Measurements from ENCODE around the gene LRRC27.

The LRRC27 gene

DNA sequence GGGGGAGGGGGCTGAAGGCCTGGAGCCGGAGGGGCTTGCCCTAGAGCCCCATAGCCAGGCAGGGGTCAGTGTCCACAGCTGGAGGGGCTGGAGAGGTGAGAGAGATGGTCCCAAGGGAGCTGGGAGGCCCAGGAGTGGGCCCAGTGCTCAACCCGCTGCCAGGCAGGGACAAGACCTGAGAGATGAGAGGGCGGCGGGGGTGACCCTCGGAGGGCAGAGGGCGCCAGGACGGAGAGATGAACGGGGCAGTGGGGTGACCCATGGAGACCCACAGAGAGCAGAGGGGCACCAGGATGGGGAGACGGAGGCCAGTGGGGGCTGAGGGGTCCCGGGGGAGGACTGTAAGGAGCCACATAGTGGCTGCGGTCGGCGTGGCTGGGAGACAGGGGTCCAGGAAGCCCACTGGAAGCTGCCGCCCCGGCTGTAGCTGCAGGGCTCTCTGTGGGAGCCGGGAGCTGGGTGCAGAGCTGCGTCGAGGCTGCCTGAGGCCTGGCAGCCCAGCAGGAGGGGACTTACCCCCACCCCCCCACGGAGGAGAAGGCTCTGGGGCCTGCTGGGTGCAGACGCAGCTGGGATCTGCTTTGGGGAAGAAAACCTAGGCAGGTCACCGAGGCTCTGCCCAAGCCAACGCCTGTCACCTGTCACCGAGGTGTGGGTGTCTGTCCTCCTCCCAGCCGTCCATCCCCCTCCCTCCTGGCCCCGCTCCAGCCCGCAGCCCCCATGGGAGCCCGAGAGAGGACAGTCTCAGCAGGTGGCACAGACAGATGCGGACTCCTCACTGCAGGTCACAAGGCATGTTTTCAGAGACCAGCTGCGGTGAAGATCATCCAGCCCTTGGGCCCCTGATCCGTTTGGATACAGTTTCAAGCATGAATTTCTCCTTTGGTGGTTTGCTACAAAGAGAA lies 90.1 kb downstream of the LRRC27 start:
- Mint-ChIP-seq H3K4me1 (peaks cover 7% of the 10 kb centered on the region), H3K36me3 (ENCODE audit: insufficient read depth) (peaks cover 2% of the 10 kb centered on the region), H3K27me3 (no peaks in the 10 kb centered on the region), H3K4me3 (no peak overlapping the region), H3K9me3 (no peaks in the 10 kb centered on the region), H3K27ac (ENCODE audit: low read depth) (peak overlapping the region; percentile 53)
- no peak for ATAC-seq (replicated peaks; ENCODE audit: extremely low read depth, poor library complexity, severe bottlenecking)
- no peak for DNase-seq (ENCODE audit: low spot score in 2 of 2)

DNA sequence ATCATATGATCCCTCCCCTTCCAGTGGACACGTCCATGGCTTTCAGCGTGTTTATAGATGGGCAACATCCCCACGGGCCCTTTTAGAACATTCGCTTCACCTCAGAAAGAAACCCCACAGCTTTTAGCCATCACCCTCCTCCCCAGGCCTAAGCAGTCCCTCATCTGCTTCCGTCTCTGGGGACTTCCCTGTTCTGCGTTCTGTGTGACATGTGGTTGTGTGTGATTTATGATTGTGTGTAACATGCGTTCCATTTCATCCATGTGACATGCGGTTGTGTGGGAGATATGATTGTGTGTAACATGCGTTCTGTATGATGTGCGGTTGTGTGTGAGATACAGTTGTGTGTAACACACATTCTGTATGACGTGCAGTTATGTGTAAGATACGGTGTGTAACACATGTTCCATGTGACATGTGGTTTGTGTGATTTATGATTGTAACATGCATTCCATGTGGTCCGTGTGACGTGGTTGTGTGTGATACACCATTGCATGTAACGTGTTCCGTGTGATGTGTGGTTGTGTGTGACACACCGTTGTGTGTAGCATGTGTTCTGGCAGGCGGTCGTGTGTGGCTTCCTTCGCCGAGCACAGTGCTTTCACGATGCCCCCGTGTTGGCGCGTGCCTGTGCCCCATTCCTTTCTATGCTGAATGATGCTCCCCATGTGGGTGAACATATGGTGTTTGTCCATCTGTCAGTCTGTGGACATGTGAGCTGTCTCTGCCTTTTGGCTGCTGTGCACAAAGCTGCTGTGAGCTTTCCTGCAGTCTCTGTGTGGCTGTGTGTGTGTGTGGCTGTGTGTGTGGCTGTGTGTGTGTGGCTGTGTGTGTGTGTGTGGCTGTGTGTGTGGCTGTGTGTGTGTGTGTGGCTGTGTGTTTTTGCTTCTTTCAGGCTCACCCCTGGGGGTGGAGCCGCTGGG lies 91.2 kb downstream of the LRRC27 start:
- H3K4me1 Mint-ChIP-seq = peaks cover 7% of the 10 kb centered on the region
- DNase-seq (ENCODE audit: low spot score in 2 of 2) (no peak), ATAC-seq (replicated peaks; ENCODE audit: extremely low read depth, poor library complexity, severe bottlenecking) (no peak)
- no peaks in the 10 kb centered on the region for H3K27me3 Mint-ChIP-seq
- no peaks in the 10 kb centered on the region for H3K9me3 Mint-ChIP-seq
- H3K4me3 Mint-ChIP-seq = no peak overlapping the region
- H3K27ac Mint-ChIP-seq (ENCODE audit: low read depth) = no peak overlapping the region
- peaks cover 2% of the 10 kb centered on the region for H3K36me3 Mint-ChIP-seq (ENCODE audit: insufficient read depth)

DNA sequence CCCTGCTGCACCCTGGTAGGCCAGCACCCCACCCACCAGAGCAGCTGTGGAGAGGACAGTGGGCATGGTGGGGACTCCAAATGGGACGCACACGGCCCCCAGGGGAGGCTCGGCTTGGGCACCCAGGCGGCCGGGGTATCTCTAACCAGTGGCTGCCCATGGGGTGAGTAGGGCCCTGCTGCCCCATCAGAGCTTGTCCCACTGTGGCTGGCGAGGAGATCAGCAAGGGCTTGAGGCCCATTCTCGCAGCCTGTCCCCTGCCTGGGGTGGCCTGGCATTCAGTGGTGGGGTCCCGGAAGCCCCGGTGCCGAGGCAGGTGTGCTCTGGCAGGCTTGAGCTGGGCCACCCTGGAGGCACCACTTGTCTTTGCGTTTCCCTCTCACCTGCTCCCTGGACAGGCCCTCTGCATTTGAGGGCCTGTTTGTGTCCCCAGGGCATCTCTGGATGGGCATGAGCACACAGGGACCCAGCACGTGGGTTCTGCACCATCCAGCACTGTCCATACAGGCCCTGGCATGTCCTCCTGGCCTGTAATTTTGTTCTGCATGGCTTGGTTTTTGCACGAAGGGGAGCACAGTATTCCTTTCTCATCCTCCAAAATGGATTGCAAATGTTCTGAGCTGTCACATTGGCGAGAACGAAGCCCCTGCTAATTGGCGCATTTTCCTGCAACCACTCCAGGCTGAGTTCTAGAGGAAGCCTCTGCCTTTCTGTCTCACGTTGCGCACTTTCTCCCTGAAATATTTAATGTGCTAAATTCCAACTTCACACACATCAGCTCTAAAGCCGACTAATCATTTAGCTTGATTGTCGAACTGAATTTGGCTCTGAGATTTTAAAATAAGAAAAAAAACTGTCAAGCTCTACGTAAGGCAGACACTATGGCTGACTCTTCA lies 92.2 kb downstream of the LRRC27 start:
- no peaks in the 10 kb centered on the region for H3K9me3 Mint-ChIP-seq
- H3K36me3 Mint-ChIP-seq (ENCODE audit: insufficient read depth) = peaks cover 2% of the 10 kb centered on the region
- H3K27ac Mint-ChIP-seq (ENCODE audit: low read depth) = no peak overlapping the region
- DNase-seq (ENCODE audit: low spot score in 2 of 2) (no peak), ATAC-seq (replicated peaks; ENCODE audit: extremely low read depth, poor library complexity, severe bottlenecking) (no peak)
- peaks cover 7% of the 10 kb centered on the region for H3K4me1 Mint-ChIP-seq
- H3K27me3 Mint-ChIP-seq = no peaks in the 10 kb centered on the region
- no peak overlapping the region for H3K4me3 Mint-ChIP-seq

DNA sequence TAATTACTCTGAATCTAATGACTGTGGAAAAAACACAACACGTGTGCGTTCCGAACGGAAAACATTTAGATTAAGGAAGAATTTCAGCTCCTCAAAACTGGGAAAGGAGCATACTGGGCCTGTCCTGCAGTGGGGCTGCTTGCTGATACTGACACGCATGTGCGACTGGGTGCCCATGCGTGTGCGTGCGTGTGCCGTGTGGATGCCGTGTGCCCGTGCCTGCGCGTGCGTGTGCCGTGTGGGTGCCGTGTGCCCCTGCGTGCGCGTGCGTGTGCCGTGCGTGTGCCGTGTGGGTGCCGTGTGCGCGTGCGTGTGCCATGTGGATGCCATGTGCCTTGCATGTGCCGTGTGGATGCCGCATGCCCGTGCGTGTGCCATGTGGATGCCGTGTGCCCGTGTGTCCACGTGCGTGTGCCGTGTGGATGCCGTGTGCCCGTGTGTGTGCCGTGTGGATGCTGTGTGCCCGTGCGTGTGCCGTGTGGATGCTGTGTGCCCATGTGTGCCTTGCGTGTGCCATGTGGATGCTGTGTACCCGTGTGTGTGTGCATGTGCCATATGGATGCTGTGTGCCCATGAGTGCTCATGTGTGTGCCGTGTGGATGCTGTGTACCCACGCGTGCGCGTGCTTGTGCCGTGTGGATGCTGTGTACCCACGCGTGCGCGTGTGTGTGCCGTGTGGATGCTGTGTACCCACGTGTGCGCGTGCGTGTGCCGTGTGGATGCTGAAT lies 93.2 kb downstream of the LRRC27 start:
- no peaks in the 10 kb centered on the region for H3K36me3 Mint-ChIP-seq (ENCODE audit: insufficient read depth)

DNA sequence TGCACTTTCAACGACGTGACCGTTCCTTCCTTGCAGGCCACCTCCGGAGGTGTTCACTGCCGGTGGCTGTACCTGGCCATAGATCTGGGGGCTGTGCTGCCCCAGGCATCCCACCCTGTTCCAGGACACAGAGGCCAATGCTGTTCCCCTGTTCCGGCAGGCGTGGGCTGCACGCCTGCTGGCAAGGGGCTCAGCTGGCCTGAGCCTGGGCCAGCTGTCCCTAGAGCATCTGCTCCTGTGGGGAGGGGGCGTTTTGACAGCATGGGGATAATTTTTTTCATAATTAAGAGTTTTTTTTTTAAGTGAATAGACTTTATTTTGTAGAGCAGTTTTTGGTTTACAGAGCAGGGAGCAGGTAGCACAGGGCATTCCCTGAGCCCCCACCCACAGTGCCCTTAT lies 93.8 kb downstream of the LRRC27 start:
- Mint-ChIP-seq H3K4me1 (peaks cover 7% of the 10 kb centered on the region), H3K36me3 (ENCODE audit: insufficient read depth) (no peaks in the 10 kb centered on the region)

More for the DNA sequence above, 93.2 kb downstream of the LRRC27 start:
- Mint-ChIP-seq H3K27ac (ENCODE audit: low read depth) (no peak overlapping the region), H3K4me1 (peaks cover 10% of the 10 kb centered on the region), H3K9me3 (no peaks in the 10 kb centered on the region), H3K4me3 (no peak overlapping the region), H3K27me3 (no peaks in the 10 kb centered on the region)
- ATAC-seq (replicated peaks; ENCODE audit: extremely low read depth, poor library complexity, severe bottlenecking) (no peak), DNase-seq (ENCODE audit: low spot score in 2 of 2) (no peak)

DNA sequence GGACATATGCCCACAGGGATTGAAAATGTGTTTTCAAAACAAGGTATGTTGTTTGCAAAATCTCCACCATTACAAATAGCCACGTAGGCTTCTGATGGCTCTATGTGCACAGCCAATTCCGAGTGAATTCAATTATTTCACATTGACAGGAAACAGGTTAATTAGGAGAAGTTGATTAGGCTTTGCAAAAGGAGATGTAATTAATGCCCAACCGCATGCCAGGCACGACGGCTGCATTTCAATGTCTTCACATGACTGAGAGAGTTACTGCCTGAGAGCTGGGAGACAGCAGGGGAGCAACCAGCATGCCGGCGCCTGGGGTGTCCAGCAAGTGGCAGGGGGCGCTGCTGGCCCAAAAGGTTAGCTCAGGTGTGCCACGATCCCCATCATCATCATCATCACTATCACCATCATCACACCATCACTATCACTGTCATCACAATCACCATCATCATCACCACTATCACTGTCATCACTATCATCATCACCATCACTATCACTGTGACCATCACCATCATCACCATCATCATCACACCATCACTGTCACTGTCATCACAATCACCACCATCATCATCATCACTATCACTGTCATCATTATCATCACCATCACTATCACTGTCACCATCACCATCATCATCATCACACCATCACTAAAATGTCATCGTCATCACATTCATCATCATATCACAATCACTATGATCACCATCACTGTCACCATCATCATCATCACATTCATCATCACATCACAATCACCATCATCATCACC lies 95.2 kb downstream of the LRRC27 start:
- H3K9me3 Mint-ChIP-seq = no peaks in the 10 kb centered on the region
- no peaks in the 10 kb centered on the region for H3K27me3 Mint-ChIP-seq
- DNase-seq (ENCODE audit: low spot score in 2 of 2) (no peak), ATAC-seq (replicated peaks; ENCODE audit: extremely low read depth, poor library complexity, severe bottlenecking) (no peak)
- H3K27ac Mint-ChIP-seq (ENCODE audit: low read depth) = no peak overlapping the region
- no peak overlapping the region for H3K4me3 Mint-ChIP-seq
- peaks cover 7% of the 10 kb centered on the region for H3K4me1 Mint-ChIP-seq
- no peaks in the 10 kb centered on the region for H3K36me3 Mint-ChIP-seq (ENCODE audit: insufficient read depth)

More for the DNA sequence above, 93.8 kb downstream of the LRRC27 start:
- no peak overlapping the region for H3K27ac Mint-ChIP-seq (ENCODE audit: low read depth)
- no peaks in the 10 kb centered on the region for H3K9me3 Mint-ChIP-seq
- no peak for ATAC-seq (replicated peaks; ENCODE audit: extremely low read depth, poor library complexity, severe bottlenecking)
- DNase-seq (ENCODE audit: low spot score in 2 of 2) = no peak
- no peak overlapping the region for H3K4me3 Mint-ChIP-seq
- H3K27me3 Mint-ChIP-seq = no peaks in the 10 kb centered on the region

DNA sequence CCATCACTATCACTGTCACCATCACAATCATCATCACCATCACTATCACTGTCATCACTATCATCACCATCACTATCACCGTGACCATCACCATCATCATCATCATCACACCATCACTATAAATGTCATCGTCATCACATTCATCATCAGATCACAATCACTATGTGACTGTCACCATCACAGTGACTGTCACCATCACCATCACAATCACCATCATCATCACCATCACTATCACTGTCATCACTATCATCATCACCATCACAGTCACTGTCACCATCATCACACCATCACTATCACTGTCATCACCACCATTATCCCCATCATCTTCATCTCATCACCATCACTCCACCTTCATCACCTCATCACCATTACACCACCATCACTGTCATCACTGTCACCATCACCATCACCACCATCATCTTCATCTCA lies 96.0 kb downstream of the LRRC27 start:
- ATAC-seq (replicated peaks; ENCODE audit: extremely low read depth, poor library complexity, severe bottlenecking) (peak; percentile 35), DNase-seq (ENCODE audit: low spot score in 2 of 2) (no peak)
- H3K4me3 Mint-ChIP-seq = no peak overlapping the region
- no peak overlapping the region for H3K27ac Mint-ChIP-seq (ENCODE audit: low read depth)
- H3K4me1 Mint-ChIP-seq = peaks cover 7% of the 10 kb centered on the region
- H3K36me3 Mint-ChIP-seq (ENCODE audit: insufficient read depth) = no peaks in the 10 kb centered on the region
- H3K9me3 Mint-ChIP-seq = no peaks in the 10 kb centered on the region
- no peaks in the 10 kb centered on the region for H3K27me3 Mint-ChIP-seq

DNA sequence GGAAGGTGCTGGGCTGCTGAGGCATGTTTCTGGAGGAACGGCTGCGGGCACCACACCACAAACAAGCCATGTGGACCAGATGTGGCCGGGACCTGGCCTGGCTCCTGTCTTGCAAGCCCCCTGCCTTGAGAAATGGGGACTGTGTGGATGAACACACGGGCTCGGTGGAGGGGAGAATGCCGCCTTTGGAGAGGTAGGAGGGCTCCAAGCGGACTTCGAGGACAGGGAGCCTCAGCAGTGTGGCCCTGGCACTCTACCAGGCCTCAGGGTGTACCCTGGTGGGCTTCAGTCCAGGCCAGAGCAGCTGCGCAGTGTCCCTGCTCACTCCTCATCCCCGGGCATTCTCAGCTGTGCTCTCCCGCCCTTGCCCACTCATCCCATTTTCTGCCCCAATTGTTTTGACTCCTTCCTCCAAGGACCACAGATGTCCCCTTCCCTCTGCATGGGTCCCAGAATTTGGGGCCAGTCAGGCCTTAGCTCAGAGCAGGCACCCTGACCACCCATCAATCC lies 96.5 kb downstream of the LRRC27 start:
- Mint-ChIP-seq H3K4me1 (peaks cover 7% of the 10 kb centered on the region), H3K27me3 (no peaks in the 10 kb centered on the region), H3K27ac (ENCODE audit: low read depth) (no peak overlapping the region), H3K9me3 (no peaks in the 10 kb centered on the region), H3K36me3 (ENCODE audit: insufficient read depth) (no peaks in the 10 kb centered on the region), H3K4me3 (no peak overlapping the region)
- ATAC-seq (replicated peaks; ENCODE audit: extremely low read depth, poor library complexity, severe bottlenecking) = no peak
- no peak for DNase-seq (ENCODE audit: low spot score in 2 of 2)

Measured in central memory CD8-positive, alpha-beta T cell (primary cell).